ENCODE data around the gene ISG15.
A peak's percentile ranks its signal among the peaks of the same experiment; 100 is the strongest.
"Not testable (repeated sequence)": the region's sequence is repeated elsewhere in the genome, so short reads cannot be mapped to it uniquely, and the experiment has no call there.

ISG15 gene

GRCh38 chr1:994546-994945 is 18.8 kb upstream of the ISG15 start:
- DNase-seq, H3K27ac Mint-ChIP-seq, H3K4me3 Mint-ChIP-seq, H3K9me3 Mint-ChIP-seq, H3K36me3 Mint-ChIP-seq, H3K4me1 Mint-ChIP-seq: not testable (repeated sequence)
- CTCF ChIA-PET = interaction anchor here (1.1 to 3.3 kb wide), 2 partner anchors 11 to 24 kb away, joined by 3 to 28 read pairs; no protein-coding TSS in a partner anchor
- H3K27me3 Mint-ChIP-seq = peaks cover 81% of the 10 kb centered on the region

- Mint-ChIP-seq H3K27me3 (peaks cover 83% of the 10 kb centered on the region), H3K4me1 (peaks cover 10% of the 10 kb centered on the region), H3K4me3 (no peak overlapping the region), H3K36me3 (peaks cover 2% of the 10 kb centered on the region), H3K9me3 (peaks cover 9% of the 10 kb centered on the region), H3K27ac (no peak overlapping the region)
- DNase-seq = no peak
- CTCF ChIA-PET = no interaction called here
Observed at GRCh38 chr1:995665-996633, 17.3 kb upstream of the ISG15 start.

GRCh38 chr1:996851-997712 is 16.2 kb upstream of the ISG15 start:
- Mint-ChIP-seq H3K27ac (no peak overlapping the region), H3K36me3 (no peaks in the 10 kb centered on the region), H3K27me3 (peaks cover 87% of the 10 kb centered on the region)

GRCh38 chr1:997713-997992 is 15.6 kb upstream of the ISG15 start:
- Mint-ChIP-seq H3K4me3 (no peak overlapping the region), H3K36me3 (no peaks in the 10 kb centered on the region), H3K27me3 (peaks cover 92% of the 10 kb centered on the region), H3K4me1 (peaks cover 11% of the 10 kb centered on the region), H3K27ac (no peak overlapping the region), H3K9me3 (peaks cover 2% of the 10 kb centered on the region)
- CTCF ChIA-PET = interaction anchor here (1.4 kb wide), 2 partner anchors 13 to 125 kb away, joined by 3 to 5 read pairs; no protein-coding TSS in a partner anchor
- peak; percentile 16 for DNase-seq

More at GRCh38 chr1:996851-997712, 16.2 kb upstream of the ISG15 start:
- Mint-ChIP-seq H3K9me3 (peaks cover 4% of the 10 kb centered on the region), H3K4me1 (peaks cover 11% of the 10 kb centered on the region), H3K4me3 (no peak overlapping the region)
- CTCF ChIA-PET = interaction anchor here (1.4 kb wide), 2 partner anchors 13 to 125 kb away, joined by 3 to 5 read pairs; no protein-coding TSS in a partner anchor
- peak; percentile 19 for DNase-seq

DNA sequence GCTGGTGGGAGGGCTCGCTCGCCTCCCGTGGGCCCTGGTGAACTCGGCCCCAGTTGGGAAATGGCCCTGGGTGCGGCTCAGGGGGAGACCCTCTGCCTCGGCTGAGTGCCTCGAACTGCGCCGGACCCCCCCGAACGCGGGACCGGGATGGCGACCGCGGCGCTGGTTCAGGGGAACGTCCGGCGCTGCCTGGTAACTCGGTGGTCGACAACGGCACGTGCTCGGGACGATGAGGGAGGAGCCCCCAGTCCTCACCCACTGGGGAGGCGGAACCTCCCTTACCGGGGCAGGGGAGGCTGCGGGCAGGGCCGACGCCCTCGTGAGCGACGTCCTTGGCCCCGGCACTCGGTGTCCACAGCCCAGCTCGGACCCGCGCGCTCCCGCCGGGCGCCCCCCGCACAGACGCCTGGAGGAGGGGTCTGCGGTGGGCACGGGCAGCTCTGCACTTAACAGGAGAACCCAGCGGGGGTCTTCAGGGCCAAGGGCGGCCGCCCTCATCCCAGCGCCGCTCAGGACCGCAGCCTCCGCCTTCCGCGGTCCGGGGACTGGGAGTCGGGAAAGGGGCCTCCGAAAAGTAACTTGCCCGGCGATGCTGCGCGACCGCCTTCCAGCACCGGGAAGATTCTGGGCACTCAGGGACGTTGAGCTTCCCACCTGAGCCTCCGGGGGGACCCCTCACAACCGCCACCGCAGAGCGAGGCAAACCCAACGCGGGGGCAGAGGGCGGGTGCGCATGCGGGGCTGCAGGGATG is 15.1 kb upstream of the ISG15 start:
- Mint-ChIP-seq H3K4me1 (peaks cover 11% of the 10 kb centered on the region), H3K4me3 (no peak overlapping the region), H3K9me3 (no peaks in the 10 kb centered on the region), H3K27ac (no peak overlapping the region), H3K36me3 (no peaks in the 10 kb centered on the region), H3K27me3 (peaks cover 94% of the 10 kb centered on the region)
- DNase-seq = no peak
- CTCF ChIA-PET = interaction anchor here (1.4 kb wide), 2 partner anchors 14 to 124 kb away, joined by 3 to 5 read pairs; no protein-coding TSS in a partner anchor

- no peak for DNase-seq
- Mint-ChIP-seq H3K27ac (no peak overlapping the region), H3K4me1 (peaks cover 11% of the 10 kb centered on the region), H3K27me3 (peaks cover 94% of the 10 kb centered on the region), H3K9me3 (no peaks in the 10 kb centered on the region), H3K36me3 (no peaks in the 10 kb centered on the region), H3K4me3 (no peak overlapping the region)
- CTCF ChIA-PET = no interaction called here
Observed at GRCh38 chr1:998745-998994, 14.6 kb upstream of the ISG15 start.

GRCh38 chr1:998995-999724 is 14.1 kb upstream of the ISG15 start:
- Mint-ChIP-seq H3K27ac (no peak overlapping the region), H3K36me3 (no peaks in the 10 kb centered on the region), H3K4me3 (no peak overlapping the region), H3K27me3 (peaks cover 94% of the 10 kb centered on the region), H3K9me3 (no peaks in the 10 kb centered on the region), H3K4me1 (peaks cover 11% of the 10 kb centered on the region)
- CTCF ChIA-PET = no interaction called here
- DNase-seq = peak; percentile 40

- Mint-ChIP-seq H3K4me3 (peak within 1 kb of the TSS; percentile 51), H3K27ac (peak within 1 kb of the TSS; percentile 45), H3K9me3 (no peaks in the 10 kb centered on the region), H3K27me3 (peaks cover 94% of the 10 kb centered on the region), H3K36me3 (no peaks in the 10 kb centered on the region), H3K4me1 (peaks cover 15% of the 10 kb centered on the region)
- CTCF ChIA-PET = no interaction called here
- peak; percentile 73 for DNase-seq
Observed at GRCh38 chr1:999725-1000356, 13.5 kb upstream of the ISG15 start, which contains the start of gene HES4. Gene HES4, minus strand, starts transcription at chr1:1000097. Its CDS starts 124 bp downstream, at chr1:999973.

DNA sequence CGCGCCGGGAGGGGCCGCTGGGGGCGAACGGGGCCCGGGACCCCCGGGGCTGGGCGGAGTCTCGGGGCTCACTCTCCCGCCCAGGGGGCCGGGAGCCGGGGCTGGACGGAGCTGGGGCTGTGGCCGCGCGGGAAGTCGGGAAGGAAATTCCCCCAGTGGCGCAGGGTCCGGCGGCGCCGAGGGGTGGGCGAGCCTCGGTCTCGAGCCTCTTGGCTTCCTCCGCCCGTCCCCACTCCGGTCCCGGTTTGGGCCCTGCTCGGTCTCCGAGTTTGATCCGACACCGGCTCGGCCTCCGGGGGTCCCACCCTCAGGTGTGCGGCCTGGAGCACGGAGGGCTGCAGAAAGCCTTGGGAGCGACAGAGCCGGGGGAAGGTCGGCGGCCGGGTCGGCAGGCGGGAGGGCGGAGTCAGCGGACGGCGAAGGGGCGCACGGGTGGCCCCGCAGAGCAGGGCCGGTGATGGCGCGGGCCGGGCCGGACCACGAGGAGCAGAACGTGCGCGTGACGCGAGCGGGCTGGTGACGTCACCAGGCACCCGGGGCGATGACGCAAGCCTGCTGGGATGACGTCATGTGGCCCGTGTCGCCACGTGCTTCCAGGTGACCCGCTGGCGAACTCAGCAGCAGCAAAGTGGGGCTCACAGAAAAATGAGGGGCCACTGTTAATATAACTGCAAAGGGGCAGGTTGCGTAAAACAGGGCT is 12.8 kb upstream of the ISG15 start:
- Mint-ChIP-seq H3K4me1 (peaks cover 21% of the 10 kb centered on the region), H3K4me3 (peak overlapping the region; percentile 51), H3K27ac (peak overlapping the region; percentile 45), H3K9me3 (no peaks in the 10 kb centered on the region), H3K27me3 (peaks cover 94% of the 10 kb centered on the region), H3K36me3 (no peaks in the 10 kb centered on the region)
- peak; percentile 68 for DNase-seq
- CTCF ChIA-PET = interaction anchor here (1.9 to 2.0 kb wide), 3 partner anchors 9 to 19 kb away, joined by 5 to 12 read pairs (median 9); partner anchors contain the start of gene ISG15

- Mint-ChIP-seq H3K36me3 (no peaks in the 10 kb centered on the region), H3K27me3 (peaks cover 94% of the 10 kb centered on the region), H3K9me3 (no peaks in the 10 kb centered on the region), H3K4me1 (peaks cover 17% of the 10 kb centered on the region), H3K4me3 (peak overlapping the region; percentile 51), H3K27ac (no peak overlapping the region)
- CTCF ChIA-PET = interaction anchor here (0.8 to 2.0 kb wide), 6 partner anchors 9 to 304 kb away, joined by 3 to 12 read pairs (median 4); partner anchors contain the start of gene ISG15
- no peak for DNase-seq
Observed at GRCh38 chr1:1001057-1001783, 12.1 kb upstream of the ISG15 start.

- Mint-ChIP-seq H3K36me3 (no peaks in the 10 kb centered on the region), H3K27me3 (peaks cover 90% of the 10 kb centered on the region)
- CTCF ChIA-PET = interaction anchor here (1.0 to 2.1 kb wide), 2 partner anchors 10 to 20 kb away, joined by 3 to 13 read pairs; partner anchors contain the start of gene ISG15
Observed at GRCh38 chr1:1003618-1004419, 9.5 kb upstream of the ISG15 start.

More at GRCh38 chr1:1003618-1004419, 9.5 kb upstream of the ISG15 start:
- Mint-ChIP-seq H3K9me3 (no peaks in the 10 kb centered on the region), H3K27ac (no peak overlapping the region), H3K4me1 (peaks cover 17% of the 10 kb centered on the region), H3K4me3 (no peak overlapping the region)
- peak; percentile 15 for DNase-seq

All from activated naive CD4-positive, alpha-beta T cell treated with anti-CD3 and anti-CD28 coated beads, Interleukin-2, amount 10 ng/mL, durations not matched to agents 7 days and 5 days (primary cell).